A549 (cell line): ENCODE measurements around the gene POP4. TPM values are rescaled to one million over a fixed set of nuclear protein-coding genes. Genes with fewer than 3 reads are reported as not detected.

ENCODE experiments used
- ATAC-seq, 2 experiments: fragments of 200-7000 bp in 1 of 2; fragments of >200 bp in 1 of 2; cut with Nextera tagmentation in 1 of 2; cut with Tn5 transposase in 1 of 2; 3 replicates each; pipeline versions ENCODE4 v1.8.0 to v1.9.1; 2018 to 2020; ENCODE audit warnings: mild to moderate bottlenecking in 1 of 2, moderate library complexity in 1 of 2
- CTCF ChIA-PET: fragments of 300-600 bp; sonication (Branson Sonifier 250); formaldehyde crosslinking; extraction: SDS; loops from one replicate; lab custom pipeline; 2021; ENCODE audit warnings: antibody characterized with exemption, inconsistent platforms; lab: Yijun Ruan, JAX
- POLR2A ChIA-PET: fragments of 350-600 bp; formaldehyde crosslinking; extraction: SDS; loops from one replicate; lab custom pipeline; 2021; ENCODE audit warnings: antibody characterized with exemption, inconsistent platforms; lab: Yijun Ruan, JAX
- DNase-seq, 2 experiments: peaks; one replicate each; pipeline versions ENCODE4 v3.0.0 to v3.0.0-alpha.2; 2011 to 2016; ENCODE audit warnings: low read depth in 1 of 2, low spot score in 1 of 2
- FAIRE-seq: peaks from 2 replicates; lab custom pipeline; 2011; peaks lifted over from hg19 to GRCh38; lab: Jason Lieb, UNC
- H3K27ac ChIP-seq, 2 experiments: fragments of >200 bp; sonication (Bioruptor Twin); formaldehyde crosslinking; 3 replicates each; pipeline ENCODE4 v1.5.1; 2016 to 2017
- H3K4me1 ChIP-seq: fragments of >200 bp; sonication (Bioruptor Twin); formaldehyde crosslinking; 3 replicates; pipeline ENCODE4 v1.6.1; 2016
- H3K4me2 ChIP-seq: fragments of >200 bp; sonication (Bioruptor Twin); formaldehyde crosslinking; 3 replicates; pipeline ENCODE4 v1.6.1; 2016
- H3K4me3 ChIP-seq: fragments of >200 bp; sonication (Bioruptor Twin); formaldehyde crosslinking; 3 replicates; pipeline ENCODE4 v1.5.1; 2016
- H3K9me3 ChIP-seq: fragments of >200 bp; sonication (Bioruptor Twin); formaldehyde crosslinking; 3 replicates; pipeline ENCODE4 v1.6.1; 2016
- CBX2 ChIP-seq: fragments of 200-600 bp; sonication (generic); IDR thresholded peaks from 2 replicates; pipeline ENCODE4 v1.6.1; 2016; ENCODE audit warnings: low read depth, mild to moderate bottlenecking, borderline replicate concordance
- CBX8 ChIP-seq: fragments of 200-600 bp; sonication (generic); IDR thresholded peaks from 2 replicates; pipeline ENCODE4 v1.6.1; 2016
- CEBPB ChIP-seq, 2 experiments: fragments of >200 bp in 1 of 2; sonication (Bioruptor Twin) in 1 of 2; formaldehyde crosslinking in 1 of 2; IDR thresholded peaks; 2 replicates each; pipeline ENCODE4 v1.6.1; 2012 to 2016
- CHD4 ChIP-seq: fragments of 200-600 bp; sonication (generic); IDR thresholded peaks from 2 replicates; pipeline ENCODE4 v1.6.1; 2016; ENCODE audit warnings: antibody characterized with exemption, mild to moderate bottlenecking, borderline replicate concordance
- EHF ChIP-seq: fragments of 250-450 bp; sonication (Bioruptor Pico); IDR thresholded peaks from 2 replicates; pipeline ENCODE4 v1.5.0; 2020; ENCODE audit warnings: mild to moderate bottlenecking
- ESRRA ChIP-seq: fragments of 150-350 bp; IDR thresholded peaks from 2 replicates; pipeline ENCODE4 v1.6.1; 2014; ENCODE audit warnings: mild to moderate bottlenecking, low read length, borderline replicate concordance
- FOSB ChIP-seq: fragments of 250-450 bp; sonication (Bioruptor Pico); IDR thresholded peaks from 2 replicates; pipeline ENCODE4 v1.5.0; 2020; ENCODE audit warnings: mild to moderate bottlenecking, moderate library complexity
- FOSL2 ChIP-seq, 2 experiments: fragments of 450-650 bp in 1 of 2; fragments of >200 bp in 1 of 2; sonication (Bioruptor Twin) in 1 of 2; formaldehyde crosslinking; IDR thresholded peaks; 2 replicates each; pipeline versions ENCODE4 v1.5.0 to v1.6.1; 2016 to 2020; ENCODE audit warnings: mild to moderate bottlenecking in 1 of 2, moderate library complexity in 1 of 2
- GATA3 ChIP-seq: IDR thresholded peaks from 2 replicates; pipeline ENCODE4 v1.6.1; 2012; ENCODE audit warnings: borderline replicate concordance
- HEYL ChIP-seq: fragments of 250-450 bp; sonication (Bioruptor Pico); IDR thresholded peaks from 2 replicates; pipeline ENCODE4 v1.8.0; 2021; ENCODE audit warnings: mild to moderate bottlenecking, moderate library complexity
- JUN ChIP-seq, 2 experiments: fragments of >200 bp; sonication (Bioruptor Twin); formaldehyde crosslinking; IDR thresholded peaks; 2 replicates in 1 of 2; 3 replicates in 1 of 2; pipeline ENCODE4 v1.6.1; 2016 to 2017
- JUNB ChIP-seq: fragments of >200 bp; sonication (Bioruptor Twin); formaldehyde crosslinking; IDR thresholded peaks from 2 replicates; pipeline ENCODE4 v1.6.1; 2016
- KDM1A ChIP-seq: fragments of 200-600 bp; sonication (generic); IDR thresholded peaks from 2 replicates; pipeline ENCODE4 v1.6.1; 2016; ENCODE audit warnings: low read depth, mild to moderate bottlenecking
- KDM5A ChIP-seq: fragments of 200-600 bp; sonication (generic); IDR thresholded peaks from 2 replicates; pipeline ENCODE4 v1.6.1; 2016; ENCODE audit warnings: antibody characterized with exemption, mild to moderate bottlenecking
- MYC ChIP-seq: IDR thresholded peaks from 2 replicates; pipeline ENCODE4 v1.6.1; 2012; ENCODE audit warnings: mild to moderate bottlenecking, inconsistent platforms, low read length, improper control_type of control experiment, borderline replicate concordance
- PHF8 ChIP-seq: fragments of 200-600 bp; sonication (generic); IDR thresholded peaks from 2 replicates; pipeline ENCODE4 v1.6.1; 2016; ENCODE audit warnings: low read depth, mild to moderate bottlenecking, antibody characterized with exemption, moderate library complexity, borderline replicate concordance
- POLR2A ChIP-seq: IDR thresholded peaks from 2 replicates; pipeline ENCODE4 v1.6.1; 2012; ENCODE audit warnings: mild to moderate bottlenecking, low read length
- RAD21 ChIP-seq, 2 experiments: fragments of >200 bp in 1 of 2; sonication (Bioruptor Twin) in 1 of 2; formaldehyde crosslinking in 1 of 2; IDR thresholded peaks in 1 of 2; conservative IDR thresholded peaks in 1 of 2; 2 replicates in 1 of 2; 3 replicates in 1 of 2; pipeline ENCODE4 v1.6.1; 2012 to 2018; ENCODE audit warnings: inconsistent platforms in 1 of 2
- RARB ChIP-seq: fragments of 250-450 bp; sonication (Bioruptor Pico); IDR thresholded peaks from 2 replicates; pipeline ENCODE4 v1.8.0; 2021; ENCODE audit warnings: mild to moderate bottlenecking, moderate library complexity
- SMC3 ChIP-seq: fragments of >200 bp; sonication (Bioruptor Twin); formaldehyde crosslinking; IDR thresholded peaks from 3 replicates; pipeline ENCODE4 v1.6.1; 2018; ENCODE audit warnings: inconsistent platforms
- ZC3H11A ChIP-seq: fragments of 450-650 bp; IDR thresholded peaks from 2 replicates; pipeline ENCODE4 v1.6.1; 2014; ENCODE audit warnings: antibody characterized with exemption, mild to moderate bottlenecking
- ZFP36 ChIP-seq: fragments of 450-650 bp; IDR thresholded peaks from 2 replicates; pipeline ENCODE4 v1.6.1; 2014; ENCODE audit warnings: borderline replicate concordance; ENCODE audit not compliant: partially characterized antibody
- WGBS: methylation state at CpG from one replicate; pipeline ENCODE4 v1.1.6; 2017; ENCODE audit errors: missing lambda C conversion rate; 5-methylcytosine and 5-hydroxymethylcytosine counted together
- polyA plus RNA-seq, 4 experiments: library from polyadenylated mRNA; depleted of rRNA in 3 of 4; stranded (reverse); fragments of >200 nt; fragmentation: RNase III in 1 of 4; extraction: RNeasy Plus Mini Kit Qiagen cat#74134 plus additional on column Dnase treatment in 1 of 4; gene quantifications; 2 replicates in 3 of 4; 3 replicates in 1 of 4; pipeline ENCODE4 v1.2.3, GENCODE V29; 2011 to 2017
- TF ChIP-seq, protein P1 (sequence below): fragments of 150-350 bp; IDR thresholded peaks from 2 replicates; pipeline ENCODE4 v1.6.1; 2014; ENCODE audit warnings: low read depth, mild to moderate bottlenecking, low read length
- TF ChIP-seq, protein P2 (sequence below): IDR thresholded peaks from 2 replicates; pipeline ENCODE4 v1.6.1; 2012
- TF ChIP-seq, protein P3 (sequence below): fragments of >200 bp; sonication (Bioruptor Twin); formaldehyde crosslinking; IDR thresholded peaks from 2 replicates; pipeline ENCODE4 v1.6.1; 2016
- TF ChIP-seq, protein P4 (sequence below): IDR thresholded peaks from 2 replicates; pipeline ENCODE4 v1.6.1; 2012; ENCODE audit warnings: low read depth, borderline replicate concordance
- TF ChIP-seq, protein P5 (sequence below): fragments of 200-600 bp; sonication (generic); IDR thresholded peaks from 2 replicates; pipeline ENCODE4 v1.6.1; 2016; ENCODE audit warnings: antibody characterized with exemption, mild to moderate bottlenecking, moderate library complexity

Gene POP4
- polyA plus RNA-seq, 2 of the 4 experiments (the other 2 are of a cell fraction): 202 to 208 TPM

DNA sequence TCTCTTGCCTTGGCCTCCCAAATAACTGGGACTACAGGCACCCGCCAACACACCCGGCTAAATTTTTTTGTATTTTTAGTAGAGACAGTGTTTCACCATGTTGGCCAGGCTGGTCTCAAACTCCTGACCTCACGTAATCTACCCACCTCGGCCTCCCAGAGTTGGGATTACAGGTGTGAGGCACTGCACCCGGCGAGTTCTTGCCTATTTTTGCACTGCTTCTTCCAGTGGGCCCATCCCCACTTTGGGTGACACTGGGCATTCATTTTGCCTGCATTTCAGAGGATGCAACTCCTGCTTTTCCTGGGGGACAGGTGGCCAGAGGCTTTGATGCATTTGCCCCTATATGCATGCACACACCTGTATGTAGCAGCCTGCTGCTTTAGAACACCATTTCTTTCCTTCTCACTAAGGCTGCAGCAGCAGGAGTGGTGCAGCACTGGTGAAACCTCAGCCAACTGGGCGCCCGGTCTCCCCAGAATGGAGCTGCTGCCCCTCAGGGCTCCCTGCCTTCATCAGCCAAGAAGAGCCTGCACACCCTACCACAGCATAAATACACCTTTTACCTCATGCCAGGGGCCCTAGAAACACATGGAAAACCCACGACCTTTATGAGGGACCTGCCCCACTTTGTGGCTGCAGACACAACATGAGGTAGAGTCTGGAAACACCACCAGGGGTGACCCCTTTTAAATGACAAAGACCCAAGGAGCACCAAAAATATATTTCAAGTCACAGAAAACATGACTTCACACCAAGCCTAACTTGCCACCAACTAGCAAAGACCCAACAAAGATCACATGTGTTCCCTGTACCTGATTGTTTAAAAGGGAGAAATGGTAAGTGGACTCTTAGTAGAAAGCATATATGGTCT is 36.8 kb upstream of the POP4 start:
- H3K4me3 ChIP-seq: no peak overlapping the region
- no peak for FAIRE-seq

DNA sequence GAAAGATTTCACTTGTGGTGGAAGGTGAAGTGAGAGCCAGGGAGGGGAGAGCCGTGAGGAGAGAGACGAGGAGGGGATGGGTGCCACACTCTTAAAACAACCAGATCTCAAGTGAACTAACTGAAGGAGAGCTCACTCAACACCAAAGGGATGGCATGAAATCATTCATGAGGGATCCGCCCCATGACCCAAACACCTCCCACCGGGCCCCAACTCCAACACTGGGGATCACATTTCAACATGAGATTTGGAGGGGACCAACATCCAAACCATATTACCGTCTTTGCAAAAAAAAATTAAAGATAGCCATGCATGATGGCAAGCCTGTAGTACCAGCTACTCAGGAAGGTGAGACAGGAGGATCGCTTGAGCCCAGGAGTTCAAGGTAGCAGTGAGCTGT is 34.9 kb upstream of the POP4 start:
- POLR2A ChIA-PET: interaction anchor here (1.2 kb wide), 1 partner anchor 35 kb away, joined by 3 read pairs; the partner anchor contains the start of gene POP4
- no peak for DNase-seq
- Histone ChIP-seq H3K27ac (no peak overlapping the region), H3K9me3 (no peaks in the 10 kb centered on the region), H3K4me2 (no peak overlapping the region), H3K4me3 (no peak overlapping the region), H3K4me1 (no peaks in the 10 kb centered on the region)
- 1% methylated on average over 6 of the region's 6 CpGs for WGBS
- TF ChIP-seq CBX8 (no peak), JUNB (no peak), KDM5A (no peak), CEBPB (IDR thresholded peaks at IDR 0.05) (no peak), FOSL2 (IDR thresholded peaks at IDR 0.05) (no peak), FOSL2 (CRISPR knock-in tag; IDR thresholded peaks at IDR 0.05) (no peak), EHF (no peak), ZC3H11A (no peak), GATA3 (no peak)
- TF ChIP-seq, protein P1, sequence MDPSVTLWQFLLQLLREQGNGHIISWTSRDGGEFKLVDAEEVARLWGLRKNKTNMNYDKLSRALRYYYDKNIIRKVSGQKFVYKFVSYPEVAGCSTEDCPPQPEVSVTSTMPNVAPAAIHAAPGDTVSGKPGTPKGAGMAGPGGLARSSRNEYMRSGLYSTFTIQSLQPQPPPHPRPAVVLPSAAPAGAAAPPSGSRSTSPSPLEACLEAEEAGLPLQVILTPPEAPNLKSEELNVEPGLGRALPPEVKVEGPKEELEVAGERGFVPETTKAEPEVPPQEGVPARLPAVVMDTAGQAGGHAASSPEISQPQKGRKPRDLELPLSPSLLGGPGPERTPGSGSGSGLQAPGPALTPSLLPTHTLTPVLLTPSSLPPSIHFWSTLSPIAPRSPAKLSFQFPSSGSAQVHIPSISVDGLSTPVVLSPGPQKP: no peak
- TF ChIP-seq, protein P2, sequence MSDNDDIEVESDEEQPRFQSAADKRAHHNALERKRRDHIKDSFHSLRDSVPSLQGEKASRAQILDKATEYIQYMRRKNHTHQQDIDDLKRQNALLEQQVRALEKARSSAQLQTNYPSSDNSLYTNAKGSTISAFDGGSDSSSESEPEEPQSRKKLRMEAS: no peak
- ATAC-seq: no peak
- no peak for FAIRE-seq
- CTCF ChIA-PET: no interaction called here

More for the DNA sequence above, 36.8 kb upstream of the POP4 start:
- ChIA-PET CTCF (interaction anchor here (2.4 kb wide), 1 partner anchor 7 kb away, joined by 5 read pairs; no protein-coding TSS in a partner anchor), POLR2A (interaction anchor here (1.1 kb wide), 1 partner anchor 37 kb away, joined by 4 read pairs; the partner anchor contains the start of gene POP4)
- H3K9me3 ChIP-seq: no peaks in the 10 kb centered on the region
- H3K4me2 ChIP-seq: no peak overlapping the region
- no peak for ATAC-seq
- 14% methylated on average over 9 of the region's 9 CpGs for WGBS
- TF ChIP-seq KDM1A (no peak), POLR2A (no peak), CBX8 (no peak), ESRRA (no peak), ZC3H11A (no peak), PHF8 (no peak), HEYL (no peak), RARB (CRISPR knock-in tag) (no peak)
- TF ChIP-seq, protein P1: no peak
- TF ChIP-seq, protein P3, sequence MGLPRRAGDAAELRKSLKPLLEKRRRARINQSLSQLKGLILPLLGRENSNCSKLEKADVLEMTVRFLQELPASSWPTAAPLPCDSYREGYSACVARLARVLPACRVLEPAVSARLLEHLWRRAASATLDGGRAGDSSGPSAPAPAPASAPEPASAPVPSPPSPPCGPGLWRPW: no peak
- H3K27ac ChIP-seq: no peak overlapping the region
- DNase-seq: no peak
- no peaks in the 10 kb centered on the region for H3K4me1 ChIP-seq

DNA sequence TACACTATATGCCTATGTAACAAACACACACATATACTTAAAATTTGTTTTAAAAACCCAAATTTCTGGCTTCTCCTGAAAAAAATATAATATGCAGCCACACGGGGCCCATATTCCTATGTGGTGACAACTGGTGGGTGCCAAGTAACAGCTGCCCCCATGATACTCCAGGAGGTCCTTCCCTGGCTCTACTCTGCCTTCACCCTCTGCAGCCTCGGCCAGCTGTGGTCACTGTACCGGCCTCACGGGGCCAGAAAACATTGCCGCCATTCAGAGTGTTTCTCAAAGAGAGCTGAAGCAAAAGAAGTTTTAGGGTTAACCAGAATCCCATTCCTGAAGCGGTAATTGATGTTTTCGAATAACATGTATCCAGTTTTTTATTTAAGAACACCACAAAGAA is 32.6 kb upstream of the POP4 start:
- FAIRE-seq (no peak), ATAC-seq (no peak), DNase-seq (no peak)
- H3K4me3 ChIP-seq: no peak overlapping the region
- H3K27ac ChIP-seq: no peak overlapping the region
- no peaks in the 10 kb centered on the region for H3K4me1 ChIP-seq
- no peak overlapping the region for H3K4me2 ChIP-seq
- H3K9me3 ChIP-seq: no peaks in the 10 kb centered on the region
- 13% methylated on average over 7 of the region's 7 CpGs for WGBS
- CTCF ChIA-PET: interaction anchor here (2.4 kb wide), 1 partner anchor 24 kb away, joined by 8 read pairs; no protein-coding TSS in a partner anchor
- POLR2A ChIA-PET: no interaction called here
- TF ChIP-seq RAD21 (conservative IDR thresholded peaks at IDR 0.05 in 1 of 2, IDR thresholded peaks at IDR 0.05 in 1 of 2): no peak
- no peak for TF ChIP-seq SMC3
- no peak for TF ChIP-seq JUN (IDR thresholded peaks at IDR 0.05)
- TF ChIP-seq MYC: no peak
- no peak for TF ChIP-seq CHD4
- TF ChIP-seq CBX8: no peak
- TF ChIP-seq ZFP36: no peak
- no peak for TF ChIP-seq HEYL
- TF ChIP-seq, protein P4, sequence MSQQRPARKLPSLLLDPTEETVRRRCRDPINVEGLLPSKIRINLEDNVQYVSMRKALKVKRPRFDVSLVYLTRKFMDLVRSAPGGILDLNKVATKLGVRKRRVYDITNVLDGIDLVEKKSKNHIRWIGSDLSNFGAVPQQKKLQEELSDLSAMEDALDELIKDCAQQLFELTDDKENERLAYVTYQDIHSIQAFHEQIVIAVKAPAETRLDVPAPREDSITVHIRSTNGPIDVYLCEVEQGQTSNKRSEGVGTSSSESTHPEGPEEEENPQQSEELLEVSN: no peak
- TF ChIP-seq CBX2: no peak
- TF ChIP-seq, protein P5, sequence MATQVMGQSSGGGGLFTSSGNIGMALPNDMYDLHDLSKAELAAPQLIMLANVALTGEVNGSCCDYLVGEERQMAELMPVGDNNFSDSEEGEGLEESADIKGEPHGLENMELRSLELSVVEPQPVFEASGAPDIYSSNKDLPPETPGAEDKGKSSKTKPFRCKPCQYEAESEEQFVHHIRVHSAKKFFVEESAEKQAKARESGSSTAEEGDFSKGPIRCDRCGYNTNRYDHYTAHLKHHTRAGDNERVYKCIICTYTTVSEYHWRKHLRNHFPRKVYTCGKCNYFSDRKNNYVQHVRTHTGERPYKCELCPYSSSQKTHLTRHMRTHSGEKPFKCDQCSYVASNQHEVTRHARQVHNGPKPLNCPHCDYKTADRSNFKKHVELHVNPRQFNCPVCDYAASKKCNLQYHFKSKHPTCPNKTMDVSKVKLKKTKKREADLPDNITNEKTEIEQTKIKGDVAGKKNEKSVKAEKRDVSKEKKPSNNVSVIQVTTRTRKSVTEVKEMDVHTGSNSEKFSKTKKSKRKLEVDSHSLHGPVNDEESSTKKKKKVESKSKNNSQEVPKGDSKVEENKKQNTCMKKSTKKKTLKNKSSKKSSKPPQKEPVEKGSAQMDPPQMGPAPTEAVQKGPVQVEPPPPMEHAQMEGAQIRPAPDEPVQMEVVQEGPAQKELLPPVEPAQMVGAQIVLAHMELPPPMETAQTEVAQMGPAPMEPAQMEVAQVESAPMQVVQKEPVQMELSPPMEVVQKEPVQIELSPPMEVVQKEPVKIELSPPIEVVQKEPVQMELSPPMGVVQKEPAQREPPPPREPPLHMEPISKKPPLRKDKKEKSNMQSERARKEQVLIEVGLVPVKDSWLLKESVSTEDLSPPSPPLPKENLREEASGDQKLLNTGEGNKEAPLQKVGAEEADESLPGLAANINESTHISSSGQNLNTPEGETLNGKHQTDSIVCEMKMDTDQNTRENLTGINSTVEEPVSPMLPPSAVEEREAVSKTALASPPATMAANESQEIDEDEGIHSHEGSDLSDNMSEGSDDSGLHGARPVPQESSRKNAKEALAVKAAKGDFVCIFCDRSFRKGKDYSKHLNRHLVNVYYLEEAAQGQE: no peak
- no peak for TF ChIP-seq FOSB (CRISPR knock-in tag)
